ENCODE measurements around the gene HIPK2.

Gene HIPK2

DNA sequence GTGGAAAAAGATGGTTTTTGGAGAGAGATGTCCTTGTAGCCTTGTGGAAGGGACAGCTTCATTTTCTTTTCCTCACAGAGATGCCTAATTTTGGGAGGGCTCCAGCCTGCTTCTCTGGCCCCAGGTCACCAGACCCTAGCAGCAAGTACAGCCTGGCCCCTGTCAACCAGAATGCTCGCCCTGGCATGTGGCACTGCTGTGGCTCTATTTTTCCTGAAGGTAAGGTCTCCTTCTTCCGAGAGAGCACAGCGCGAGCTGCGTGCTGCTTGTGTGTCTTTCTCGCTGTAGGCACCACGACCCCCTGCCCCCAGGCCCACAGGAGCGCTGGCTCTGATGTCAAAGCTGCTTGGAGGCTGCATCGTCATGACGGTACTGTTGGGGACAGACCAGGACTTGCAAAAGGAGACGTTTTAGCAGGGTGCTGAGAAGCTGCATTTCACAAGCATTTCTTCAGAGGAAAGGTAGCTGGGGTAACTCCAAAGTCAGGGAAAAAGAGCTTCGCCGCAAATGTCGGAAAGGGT lies 195.6 kb downstream of the HIPK2 start:
- DNase-seq, result no peak

DNA sequence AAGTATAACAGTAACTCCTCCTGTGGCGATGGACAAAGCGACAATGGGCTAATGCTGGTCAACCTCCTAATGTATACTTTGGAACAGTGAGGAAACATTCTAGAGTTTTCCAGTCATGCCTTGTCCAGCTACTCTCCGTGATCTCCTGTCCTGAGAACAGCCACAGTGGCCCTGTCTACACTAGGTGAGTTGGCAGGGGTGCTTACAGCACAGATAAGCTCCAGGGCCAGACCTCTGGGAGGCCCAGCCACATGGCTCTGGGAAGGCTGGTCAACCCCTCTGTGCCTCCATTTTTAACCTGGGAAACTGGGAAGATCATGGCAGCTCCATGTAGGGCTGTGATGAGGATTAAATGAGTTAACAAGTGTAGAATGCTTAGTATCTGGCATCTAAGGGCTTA lies 197.4 kb downstream of the HIPK2 start:
- no peak for DNase-seq

DNA sequence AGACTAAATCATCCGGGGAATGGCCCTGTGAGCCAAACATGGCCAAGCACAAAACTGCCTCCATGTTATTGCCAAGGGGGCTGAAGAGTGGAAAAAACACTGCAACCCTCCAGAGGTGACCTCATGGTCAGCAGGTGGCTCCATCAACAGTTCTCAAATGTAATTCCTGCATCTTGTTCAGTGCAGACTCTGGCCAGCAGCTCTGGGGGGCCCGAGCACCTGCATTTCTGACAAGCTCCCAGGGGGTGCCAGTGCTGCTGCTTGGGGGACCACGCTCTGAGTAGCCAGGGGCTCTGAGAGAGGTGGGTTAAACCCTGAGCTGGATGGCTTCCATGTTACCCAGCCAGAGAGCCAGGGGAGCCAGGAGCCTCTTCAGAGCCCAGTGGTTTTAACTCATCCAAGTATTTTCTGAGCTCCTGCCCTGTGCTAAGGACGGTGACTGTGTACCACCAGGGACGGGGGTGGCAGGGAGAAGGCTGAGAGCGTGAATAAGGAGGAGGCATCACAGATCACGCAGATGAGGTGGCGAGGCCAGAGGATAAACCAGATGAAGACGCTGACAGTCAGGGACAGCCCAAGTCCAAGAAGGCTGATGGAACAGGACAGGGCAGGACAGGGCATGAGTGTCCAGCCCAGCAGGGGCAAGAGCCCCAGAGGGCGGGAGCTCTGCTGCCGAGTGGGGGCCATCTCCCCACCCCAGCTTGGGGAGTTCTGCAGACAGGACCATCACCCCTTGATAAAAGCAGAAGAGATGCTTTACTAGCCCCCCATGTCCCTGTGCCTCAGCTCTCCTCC lies 201.4 kb downstream of the HIPK2 start:
- no peak for DNase-seq

DNA sequence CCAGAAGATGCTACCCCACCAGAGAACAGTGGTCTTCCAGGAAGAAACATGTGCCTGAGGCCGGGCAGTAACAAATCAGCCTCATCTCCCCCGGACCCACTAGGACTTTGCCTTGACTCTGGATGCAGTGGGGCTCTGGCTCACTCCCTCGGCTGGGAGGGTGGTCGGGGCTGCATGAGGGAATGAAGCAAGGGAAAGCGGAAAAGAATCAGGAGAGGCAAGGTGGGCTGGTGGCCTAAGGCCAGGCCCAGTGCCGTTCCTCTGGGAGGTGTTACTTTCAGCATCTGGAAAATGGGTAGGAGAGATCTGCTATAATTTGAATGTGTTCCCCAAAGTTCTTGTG lies 202.5 kb downstream of the HIPK2 start:
- no peak for DNase-seq

DNA sequence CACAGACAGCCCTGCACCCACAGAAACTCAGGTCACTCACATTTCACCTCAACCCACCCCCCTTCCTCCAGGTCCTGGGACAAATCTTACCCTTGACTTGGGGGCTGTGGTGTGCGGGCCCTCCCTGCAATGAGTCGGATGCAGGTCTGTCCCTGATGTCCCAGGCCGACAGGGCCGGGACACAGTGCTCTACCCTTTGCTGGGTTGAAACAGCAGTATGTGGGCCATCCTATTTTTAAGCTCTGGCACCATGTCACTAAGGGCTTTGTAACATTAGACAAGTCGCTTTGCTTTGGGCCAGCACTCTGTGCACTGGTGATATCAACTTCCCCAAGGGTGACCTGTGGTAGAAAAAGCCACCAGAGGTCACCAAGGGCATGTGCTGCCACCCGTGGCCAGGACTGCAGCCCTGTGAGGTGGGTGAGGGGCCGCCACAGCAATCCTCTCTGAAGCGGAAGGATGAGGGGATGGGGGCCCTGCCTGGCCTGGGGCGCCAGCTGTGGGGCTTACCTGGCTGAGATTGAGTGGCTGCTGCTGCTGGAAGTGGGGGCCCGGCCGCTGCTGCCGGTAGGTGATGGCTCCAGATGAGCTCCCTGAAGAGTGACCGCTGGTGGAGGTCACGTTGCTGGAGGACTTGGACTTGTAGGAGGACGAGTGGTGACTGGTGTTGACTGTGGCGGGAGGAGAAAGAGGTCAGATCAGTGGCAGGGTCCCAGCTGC lies 203.0 kb downstream of the HIPK2 start:
- DNase-seq, result no peak

DNA sequence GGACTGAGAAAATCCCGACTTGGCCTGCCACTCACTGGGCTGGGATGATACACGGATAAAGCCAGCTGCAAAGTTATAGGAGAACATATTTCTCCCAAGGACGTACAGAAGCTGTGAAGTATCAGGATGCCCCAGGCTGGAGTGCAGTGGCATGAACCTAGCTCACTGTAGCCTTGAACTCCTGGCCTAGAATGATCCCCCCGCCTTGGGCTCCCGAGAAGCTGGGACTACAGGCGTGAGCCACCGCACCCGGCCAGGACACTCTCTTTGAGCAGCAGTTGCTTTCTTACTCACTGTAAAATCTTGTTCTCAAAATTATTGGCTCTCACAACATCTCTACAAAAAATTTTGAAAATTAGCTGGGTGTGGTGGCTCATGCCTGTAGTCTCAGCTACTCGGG lies 203.9 kb downstream of the HIPK2 start:
- no peak for DNase-seq

DNA sequence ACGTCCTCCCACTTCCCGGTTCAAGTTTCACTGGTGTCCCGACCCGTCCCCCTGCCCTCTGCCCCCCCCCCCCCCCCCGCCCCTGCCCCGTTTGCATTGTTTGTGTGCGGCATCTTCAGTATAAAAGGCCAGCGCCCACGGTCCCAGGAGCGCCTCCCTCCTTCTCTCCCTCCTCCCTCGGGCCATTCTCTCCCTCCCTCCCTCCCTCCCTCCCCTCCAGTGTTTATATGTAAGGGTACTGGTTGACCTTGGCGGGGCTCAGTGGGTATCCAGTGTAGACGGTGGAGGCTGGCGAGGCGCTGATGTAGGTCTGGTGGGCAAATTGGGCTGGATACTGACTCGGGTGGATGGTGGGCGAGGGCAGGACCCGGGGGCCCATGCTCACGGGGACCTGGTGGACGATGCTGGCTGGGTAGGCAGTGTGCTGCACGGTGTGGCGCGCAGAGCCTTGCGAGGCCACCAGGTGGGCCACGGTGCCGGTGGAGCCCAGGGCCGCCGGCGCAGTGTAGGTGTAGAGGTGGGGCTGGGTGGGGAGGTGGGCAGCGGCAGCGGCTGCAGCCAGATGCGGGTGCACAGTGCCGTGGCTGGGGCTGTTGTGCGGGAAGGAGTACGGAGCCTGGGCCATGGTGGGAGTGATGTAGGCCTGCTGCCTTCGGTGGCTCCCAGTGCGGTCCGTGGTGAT lies 205.0 kb downstream of the HIPK2 start:
- DNase-seq, result no peak

DNA sequence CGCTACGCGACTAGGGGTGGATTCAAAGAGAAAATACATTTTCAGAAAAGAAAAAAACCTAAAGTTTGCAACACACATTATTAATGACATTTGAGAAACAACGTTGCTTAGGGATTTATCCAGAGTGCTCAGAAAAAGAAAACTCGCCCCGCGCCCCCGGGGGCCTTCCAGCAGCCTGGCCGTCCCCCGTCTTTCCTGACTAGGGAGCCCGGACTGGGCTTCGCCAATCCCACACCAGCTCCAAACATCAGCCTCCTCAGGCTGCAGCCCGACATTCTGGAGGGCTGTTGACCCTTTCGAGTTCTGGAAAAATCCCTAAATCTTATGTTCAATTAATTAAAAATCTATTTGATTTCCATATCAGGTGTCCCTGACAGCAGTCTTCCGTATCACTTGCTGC lies 205.7 kb downstream of the HIPK2 start:
- DNase-seq, result no peak

DNA sequence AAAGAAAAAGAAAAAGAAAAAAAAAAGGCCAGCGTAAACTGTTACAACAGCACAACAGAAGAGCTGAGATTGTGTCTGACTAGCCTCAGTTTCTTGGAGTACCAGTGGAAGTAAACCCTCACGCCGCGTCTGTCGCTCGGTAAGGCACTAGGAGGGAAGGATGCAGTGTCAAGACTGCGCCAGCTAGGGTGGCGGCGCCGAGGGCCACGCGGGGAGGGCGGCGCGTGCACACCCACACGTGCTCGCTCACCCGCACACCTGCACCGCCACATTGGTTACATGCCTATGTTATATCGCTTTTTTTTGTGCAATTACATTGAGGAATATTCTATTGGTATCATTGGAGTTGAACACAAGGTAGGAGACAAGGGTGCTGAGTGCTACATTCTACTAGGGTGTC lies 206.1 kb downstream of the HIPK2 start:
- no peak for DNase-seq

DNA sequence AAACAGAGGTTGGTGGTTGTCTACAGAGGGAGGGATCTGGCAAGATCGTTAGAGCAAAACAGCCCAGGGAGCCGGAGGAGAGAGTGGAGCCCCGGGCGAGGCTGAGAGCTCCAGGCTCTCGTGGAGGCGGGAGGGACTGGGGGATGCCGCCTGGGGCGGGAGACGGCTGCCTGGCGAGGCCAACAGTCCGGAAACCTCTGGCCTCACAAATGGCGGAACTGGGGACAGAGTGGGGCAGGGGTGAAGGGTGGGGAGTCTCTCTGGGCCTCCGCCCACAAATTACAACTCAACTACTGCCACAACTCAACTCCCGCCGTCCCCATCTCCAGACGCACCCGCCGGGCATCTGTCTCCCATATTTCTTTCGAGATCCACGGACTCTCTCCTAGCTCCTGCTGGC lies 206.6 kb downstream of the HIPK2 start:
- no peak for DNase-seq

DNA sequence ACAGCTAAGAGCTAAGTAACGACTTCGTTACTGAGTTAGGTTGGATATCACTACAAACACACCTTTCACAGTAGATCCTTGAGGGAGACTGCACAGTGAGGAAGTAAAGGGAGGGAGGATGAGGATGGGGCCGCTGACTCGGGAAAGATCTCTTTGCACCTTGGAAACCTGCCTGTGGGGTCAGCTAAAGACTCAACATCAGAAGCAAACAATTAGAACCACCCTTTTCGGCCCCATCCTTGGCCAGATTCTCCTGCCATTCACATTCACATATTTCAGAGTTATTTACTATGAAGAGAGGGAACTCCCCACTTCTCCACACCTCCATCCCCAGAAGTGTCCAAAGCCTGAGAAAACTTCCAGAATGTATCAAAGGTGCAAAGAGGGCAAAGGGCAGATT lies 207.2 kb downstream of the HIPK2 start:
- no peak for DNase-seq

DNA sequence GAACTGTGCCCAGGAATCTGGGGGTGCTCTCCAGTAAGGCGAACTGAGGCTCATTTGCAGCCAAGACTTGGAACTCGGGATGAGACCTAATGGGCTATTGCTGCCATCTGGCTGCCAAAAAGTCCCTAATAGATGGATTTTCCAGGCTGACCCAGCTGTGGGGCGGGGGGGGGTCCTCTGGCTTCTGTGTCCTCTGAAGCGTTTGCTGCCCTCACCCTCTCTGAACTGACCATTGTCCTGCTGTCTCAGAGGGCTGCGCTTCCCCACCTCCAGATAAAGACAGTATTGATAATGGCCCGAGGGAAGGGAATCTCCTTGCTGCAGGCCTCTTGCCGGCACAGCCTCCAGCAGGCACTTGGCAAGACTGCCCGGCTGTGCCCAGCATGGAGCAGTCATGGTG lies 207.7 kb downstream of the HIPK2 start:
- no peak for DNase-seq

DNA sequence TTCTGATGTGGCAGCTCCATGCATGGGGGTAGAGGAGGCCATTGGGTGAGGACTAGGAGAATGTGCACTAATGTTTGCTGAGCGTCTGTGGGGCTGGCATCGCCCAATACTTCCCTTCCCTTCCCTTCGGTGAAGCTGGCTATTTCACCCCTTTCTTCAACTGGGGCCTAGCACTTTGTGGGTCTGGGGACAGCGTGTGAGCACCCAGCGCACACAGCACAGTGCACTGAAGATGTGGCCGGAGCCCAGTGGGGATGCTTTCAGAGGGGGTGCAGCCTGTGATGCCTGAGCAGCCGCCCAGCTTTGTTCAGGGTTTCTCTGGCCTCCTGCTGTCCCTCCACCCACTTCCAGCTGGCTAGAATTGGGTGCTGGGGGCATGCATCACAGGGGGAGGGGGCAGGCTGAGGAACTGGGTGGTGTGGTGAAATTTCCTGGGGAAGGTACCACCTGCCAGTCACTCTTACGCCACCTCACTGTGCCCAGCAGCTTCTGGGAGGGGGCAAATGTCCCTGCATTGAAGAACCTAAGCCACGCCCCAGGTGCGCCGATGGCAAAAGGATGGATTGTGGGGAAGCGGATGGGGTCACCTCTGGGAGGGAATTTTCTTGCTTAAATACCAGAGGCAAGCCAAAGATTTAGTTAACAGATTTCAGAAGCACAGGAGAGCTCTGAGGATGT lies 208.8 kb downstream of the HIPK2 start:
- no peak for DNase-seq

DNA sequence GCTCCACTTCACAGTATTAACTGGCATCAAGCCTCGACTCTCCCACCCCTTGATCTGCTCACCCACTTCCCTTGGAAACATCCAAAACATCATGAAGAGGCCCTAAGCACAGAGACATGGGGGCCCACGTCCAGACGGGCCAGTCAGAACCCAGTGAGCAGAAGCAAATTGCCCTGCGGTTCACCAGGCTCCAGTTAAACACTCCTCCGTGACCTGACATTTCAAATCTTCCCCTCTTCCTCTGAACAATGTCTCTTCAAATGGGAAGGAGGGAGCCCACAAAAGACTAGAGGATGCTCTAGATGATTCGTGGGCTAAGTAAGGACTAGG lies 209.5 kb downstream of the HIPK2 start:
- DNase-seq, result no peak

DNA sequence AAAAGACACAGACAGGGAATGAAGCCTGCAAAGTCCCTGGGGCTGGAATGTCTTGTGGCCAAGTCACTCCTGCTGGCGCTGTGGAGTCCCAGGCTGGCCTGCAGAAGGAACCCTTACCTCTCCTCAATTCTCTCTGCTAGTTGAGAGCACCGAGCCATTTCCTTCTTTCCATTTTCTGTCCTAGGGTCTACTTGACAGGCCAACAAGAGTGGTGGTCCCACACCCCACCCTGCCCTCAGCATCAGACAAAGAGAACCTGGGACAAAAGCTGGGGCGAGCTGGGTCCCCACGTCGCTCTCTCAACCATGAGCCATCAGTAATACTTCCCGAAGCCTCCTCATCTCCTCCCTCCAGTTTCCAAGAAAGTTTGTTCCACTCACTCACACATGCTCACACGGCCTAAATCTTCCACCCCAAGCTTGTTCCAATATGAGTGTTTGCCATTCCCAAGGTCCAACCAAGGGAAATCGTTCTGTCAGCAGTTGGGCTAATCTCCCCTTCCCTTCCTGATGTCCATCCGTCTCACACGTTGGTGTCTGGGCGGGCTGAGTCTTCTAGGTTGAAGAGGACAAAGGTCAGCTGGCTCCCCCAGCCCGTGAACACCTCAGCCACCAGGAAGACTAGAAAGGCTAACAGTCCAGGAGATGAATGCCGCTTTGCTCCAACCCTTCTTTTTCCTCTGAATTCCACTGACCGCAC lies 210.0 kb downstream of the HIPK2 start:
- DNase-seq, result no peak

DNA sequence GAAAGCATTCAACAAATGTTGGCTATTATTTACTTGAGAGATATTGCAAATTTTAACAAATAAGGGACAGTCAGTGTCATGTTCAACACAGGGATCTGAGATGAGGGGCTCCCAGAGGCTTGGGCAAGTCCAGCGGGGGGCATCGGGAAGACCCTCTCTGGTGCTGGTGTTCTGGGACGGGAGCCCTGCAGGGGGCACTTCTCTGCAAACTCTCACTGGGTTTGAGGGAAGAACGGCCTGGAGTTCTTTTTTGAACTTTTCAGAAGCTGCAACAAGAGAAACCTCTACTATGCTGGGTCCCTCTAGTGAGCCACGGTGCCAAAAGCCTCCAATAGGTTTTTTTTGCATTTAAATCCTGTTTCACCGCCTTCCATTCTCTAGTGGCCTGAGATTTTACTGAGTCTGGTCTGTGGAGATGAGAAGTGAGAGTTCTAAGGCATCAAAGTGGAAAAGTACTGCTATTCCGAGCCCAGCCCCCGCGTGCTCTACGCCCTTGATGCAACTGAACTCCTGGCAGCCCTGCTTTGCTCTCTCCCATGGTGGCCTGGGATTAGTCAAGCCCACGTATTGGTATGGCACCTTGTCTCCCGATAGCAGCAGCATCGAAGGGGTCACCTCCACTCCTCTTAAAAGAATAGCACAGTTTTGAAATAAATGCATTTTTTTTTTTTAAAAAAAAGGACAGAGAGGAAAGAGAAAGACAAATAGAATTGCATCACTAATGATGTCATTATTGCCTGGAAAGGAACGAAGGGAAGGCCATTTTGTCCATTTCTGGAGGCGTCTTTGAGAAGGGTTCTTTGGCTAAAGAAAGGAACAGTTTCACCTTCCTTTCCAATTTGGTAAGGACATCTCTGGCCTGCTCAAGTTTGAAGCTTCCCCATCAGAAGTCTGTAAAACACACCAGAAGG lies 210.8 kb downstream of the HIPK2 start:
- no peak for DNase-seq

DNA sequence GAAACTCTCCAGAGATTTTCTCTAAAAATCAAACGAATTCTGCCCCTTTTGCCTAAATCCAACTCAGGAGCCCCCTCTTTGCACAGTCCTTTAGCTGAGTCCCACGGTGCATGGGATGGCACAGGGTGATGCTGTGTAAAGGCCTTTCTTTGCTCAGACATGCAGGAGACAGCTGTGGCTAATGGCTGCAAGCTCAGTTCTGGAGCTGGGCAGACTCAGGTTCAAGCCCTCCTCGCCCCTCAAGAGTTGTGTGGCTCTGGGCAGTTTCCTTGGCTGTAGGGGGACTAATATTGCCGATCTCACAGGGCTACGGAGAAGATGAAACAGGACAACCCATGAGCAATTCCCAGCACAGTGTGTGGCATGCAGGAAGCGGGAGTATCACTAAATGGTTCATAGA lies 211.7 kb downstream of the HIPK2 start:
- no peak for DNase-seq

DNA sequence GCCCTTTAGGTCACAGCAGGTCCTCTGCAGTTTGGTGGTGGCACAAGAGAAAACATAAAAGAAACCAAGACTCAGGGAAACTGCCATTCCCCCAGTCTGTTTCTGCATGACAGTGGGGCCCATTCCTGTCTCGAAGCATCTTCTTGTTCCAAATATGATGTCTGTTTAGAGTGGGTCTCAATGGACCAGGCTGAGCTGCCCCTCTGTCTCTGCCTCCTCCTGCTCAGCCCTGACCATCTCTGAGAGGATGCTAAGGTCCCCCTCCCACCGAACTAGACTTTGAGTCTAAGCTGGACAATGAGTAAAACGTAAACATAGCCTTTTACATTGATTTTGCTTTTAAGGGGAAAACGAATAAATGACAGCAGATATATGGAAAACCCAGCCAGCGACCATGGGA lies 213.9 kb downstream of the HIPK2 start:
- no peak for DNase-seq

DNA sequence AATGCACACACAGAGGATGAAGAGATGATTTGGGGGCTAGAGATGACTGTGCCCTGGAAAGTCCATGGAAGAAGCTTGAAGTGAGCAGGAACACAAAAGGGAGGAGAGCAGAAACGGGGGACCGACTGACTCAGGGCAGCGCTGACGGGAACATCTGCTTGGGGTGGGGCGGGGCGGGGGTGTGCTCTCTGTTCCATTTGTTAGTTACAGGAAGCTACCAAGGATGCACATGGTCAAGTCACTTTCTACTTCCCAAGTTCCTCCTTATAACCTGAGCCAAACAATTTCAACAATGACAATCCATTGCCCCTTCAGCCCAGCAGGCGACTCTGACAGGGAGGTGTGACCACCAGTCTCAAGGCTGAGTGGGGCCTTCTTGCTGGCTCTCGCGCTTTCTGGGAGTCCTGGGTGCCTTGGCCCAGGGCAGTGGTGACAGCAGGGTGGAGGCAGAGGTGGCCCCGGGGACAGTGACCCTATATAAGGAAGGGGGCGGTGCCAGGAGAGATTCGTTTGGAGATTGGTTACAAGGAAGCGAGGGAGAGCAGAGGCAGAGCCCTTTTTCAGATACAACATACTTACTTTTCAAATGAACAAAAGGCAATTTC lies 214.7 kb downstream of the HIPK2 start:
- no peak for DNase-seq

DNA sequence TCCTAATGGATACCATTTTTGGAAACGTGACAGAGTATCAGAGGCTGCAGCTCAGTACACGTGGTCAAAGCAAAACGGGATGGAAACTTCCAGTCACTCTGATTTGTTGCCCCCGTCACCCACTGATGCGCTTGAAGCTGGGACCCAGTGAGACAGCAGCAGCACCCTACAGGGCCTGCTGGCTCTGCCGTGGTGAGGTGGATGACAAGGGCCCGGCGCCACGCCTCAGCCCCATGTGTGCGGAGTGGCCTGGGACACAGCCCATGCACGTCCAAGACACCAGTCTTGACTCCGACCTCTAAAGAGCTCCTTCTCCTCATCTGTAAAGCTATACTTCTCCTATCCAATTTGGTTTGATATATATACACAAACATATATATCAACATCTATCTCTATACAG lies 215.3 kb downstream of the HIPK2 start:
- DNase-seq, result no peak

DNA sequence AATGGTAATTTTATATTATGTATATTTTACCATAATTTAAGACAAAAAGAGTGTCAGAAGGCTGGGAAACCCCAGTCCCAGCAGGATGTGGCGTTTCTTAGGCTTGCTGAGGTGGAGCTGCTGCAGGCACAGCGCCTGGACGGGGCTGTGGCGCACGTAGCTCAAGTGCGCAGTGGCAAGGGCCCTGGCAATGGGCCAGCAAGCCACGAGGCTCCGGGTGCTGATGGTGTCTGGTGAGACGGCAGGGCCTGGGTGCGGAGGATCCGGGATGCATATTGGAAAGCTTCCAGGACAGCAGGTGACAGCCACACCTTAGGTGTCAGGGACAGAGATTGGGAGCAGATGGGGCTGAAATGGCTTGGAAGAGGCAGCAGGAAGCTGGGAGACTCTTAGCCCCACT lies 217.1 kb downstream of the HIPK2 start:
- peak; percentile 86 for DNase-seq

Data from SHP77 treated with DMSO at 0.1 percent for 48 hours (cell line).